Liver (tissue), 9 donors: ENCODE measurements around the gene BABAM1. TPM values are rescaled to one million over a fixed set of nuclear protein-coding genes. Genes with fewer than 3 reads are reported as not detected.

Experiments used
- DNase-seq: peaks from one replicate; pipeline ENCODE4 v3.0.0-alpha.2; 2017; ENCODE audit warnings: low spot score
- H3K27ac ChIP-seq, 2 donors: one replicate each; pipeline ENCODE4 v1.7.0; 2013; ENCODE audit warnings: inconsistent platforms in 2 of 2, low read length in 2 of 2, control low read depth in 1 of 2, low read depth in 1 of 2, mild to moderate bottlenecking in 1 of 2
- H3K27me3 ChIP-seq, 4 donors: one replicate each; pipeline versions ENCODE4 v1.6.1 to v1.7.0; 2013; ENCODE audit warnings: low read length in 3 of 4, inconsistent platforms in 1 of 4, mild to moderate bottlenecking in 1 of 4, moderate library complexity in 1 of 4; ENCODE audit not compliant: control insufficient read depth in 4 of 4, insufficient read depth in 4 of 4
- H3K36me3 ChIP-seq, 4 donors: one replicate each; pipeline versions ENCODE4 v1.6.1 to v1.7.0; 2013; ENCODE audit warnings: low read length in 3 of 4, mild to moderate bottlenecking in 3 of 4, low read depth in 1 of 4, moderate library complexity in 1 of 4; ENCODE audit not compliant: control insufficient read depth in 4 of 4, insufficient read depth in 3 of 4
- H3K4me1 ChIP-seq, 4 donors: one replicate each; pipeline versions ENCODE4 v1.6.1 to v1.7.0; 2013; ENCODE audit warnings: low read length in 3 of 4, mild to moderate bottlenecking in 3 of 4, moderate library complexity in 1 of 4; ENCODE audit not compliant: control insufficient read depth in 4 of 4, insufficient read depth in 4 of 4
- H3K4me3 ChIP-seq, 3 donors: one replicate each; pipeline versions ENCODE4 v1.6.1 to v1.7.0; 2013; ENCODE audit warnings: low read length in 3 of 3, control low read depth in 1 of 3, low read depth in 1 of 3, mild to moderate bottlenecking in 1 of 3
- H3K9ac ChIP-seq, 2 donors: one replicate each; pipeline ENCODE4 v1.7.0; 2013; ENCODE audit warnings: low read length in 2 of 2, mild to moderate bottlenecking in 2 of 2, moderate library complexity in 2 of 2, control low read depth in 1 of 2, low read depth in 1 of 2
- H3K9me3 ChIP-seq, 4 donors: one replicate each; pipeline versions ENCODE4 v1.6.1 to v1.7.0; 2013; ENCODE audit warnings: low read length in 3 of 4; ENCODE audit not compliant: control insufficient read depth in 4 of 4
- ATF3 ChIP-seq: IDR thresholded peaks from 2 replicates; pipeline ENCODE4 v1.6.1; 2016; ENCODE audit warnings: antibody characterized with exemption
- CTCF ChIP-seq: fragments of 150-350 bp; IDR thresholded peaks from 2 replicates; pipeline ENCODE4 v1.5.1; 2017; ENCODE audit warnings: improper control_type of control experiment, low read depth, low read length; ENCODE audit not compliant: missing input control
- EGR1 ChIP-seq, 2 donors: IDR thresholded peaks; 2 replicates each; pipeline ENCODE4 v1.6.1; 2016 to 2018; ENCODE audit warnings: antibody characterized with exemption in 2 of 2, low read depth in 2 of 2
- FOXA2 ChIP-seq: IDR thresholded peaks from 2 replicates; pipeline ENCODE4 v1.6.1; 2016; ENCODE audit warnings: antibody characterized with exemption
- GABPA ChIP-seq, 2 donors: IDR thresholded peaks in 1 of 2; conservative IDR thresholded peaks in 1 of 2; 2 replicates each; pipeline ENCODE4 v1.6.1; 2016; ENCODE audit warnings: antibody characterized with exemption in 2 of 2, mild to moderate bottlenecking in 1 of 2, moderate library complexity in 1 of 2
- HNF4A ChIP-seq, 2 donors: conservative IDR thresholded peaks; 2 replicates each; pipeline ENCODE4 v1.6.1; 2016; ENCODE audit warnings: antibody characterized with exemption in 2 of 2, mild to moderate bottlenecking in 2 of 2
- HNF4G ChIP-seq: IDR thresholded peaks from 2 replicates; pipeline ENCODE4 v1.6.1; 2016; ENCODE audit warnings: antibody characterized with exemption
- JUND ChIP-seq, 2 donors: IDR thresholded peaks; 2 replicates each; pipeline ENCODE4 v1.6.1; 2016; ENCODE audit warnings: antibody characterized with exemption in 2 of 2
- RAD21 ChIP-seq, 2 donors: IDR thresholded peaks; 2 replicates each; pipeline ENCODE4 v1.6.1; 2016; ENCODE audit warnings: antibody characterized with exemption in 2 of 2, mild to moderate bottlenecking in 2 of 2
- RXRA ChIP-seq, 2 donors: IDR thresholded peaks; 2 replicates each; pipeline ENCODE4 v1.6.1; 2017 to 2018; ENCODE audit warnings: antibody characterized with exemption in 2 of 2, mild to moderate bottlenecking in 1 of 2
- SP1 ChIP-seq: IDR thresholded peaks from 2 replicates; pipeline ENCODE4 v1.6.1; 2018; ENCODE audit warnings: antibody characterized with exemption, mild to moderate bottlenecking
- TAF1 ChIP-seq: conservative IDR thresholded peaks from 2 replicates; pipeline ENCODE4 v1.6.1; 2016; ENCODE audit warnings: antibody characterized with exemption, mild to moderate bottlenecking
- YY1 ChIP-seq: IDR thresholded peaks from 2 replicates; pipeline ENCODE4 v1.6.1; 2016; ENCODE audit warnings: antibody characterized with exemption, mild to moderate bottlenecking
- ZBTB33 ChIP-seq: IDR thresholded peaks from 2 replicates; pipeline ENCODE4 v1.6.1; 2016; ENCODE audit warnings: antibody characterized with exemption
- WGBS: extraction: QIAGEN DNeasy Blood & Tissue Kit; methylation state at CpG from one replicate; pipeline ENCODE4 v1.1.7; 2013; 5-methylcytosine and 5-hydroxymethylcytosine counted together
- polyA plus RNA-seq, 2 donors: library from polyadenylated mRNA; stranded (reverse) in 1 of 2; unstranded in 1 of 2; fragments of 200-250 nt in 1 of 2; fragments of >200 nt in 1 of 2; fragmentation: Nextera tagmentation in 1 of 2; extraction: Ambion mirVana in 1 of 2; gene quantifications; one replicate each; pipeline versions ENCODE4 v1.2.1 to v1.2.3, GENCODE V29; 2013 to 2015
- total RNA-seq, 2 donors: library from RNA; depleted of rRNA; stranded (reverse); fragments of >200 nt; gene quantifications; one replicate each; pipeline ENCODE4 v1.2.3, GENCODE V29; 2014
- donor health status: healthy.
- donor health status: healthy.
- donor health status: healthy.
- donor health status: healthy.
- donor health status: healthy.

Gene BABAM1
- total and polyA plus RNA-seq, 4 donors = 29.3 to 47.0 (median 33.5) TPM

- TF ChIP-seq YY1 = no peak
- TF ChIP-seq RAD21 (IDR thresholded peaks at IDR 0.05) = no peak
These were observed 17.2 kb upstream of the BABAM1 start (continued) for GRCh38 chr19:17249887-17250548.

- H3K4me1 ChIP-seq = peaks cover 0 to 8% (median 3%) of the 10 kb centered on the region in 4 donors
- no peak overlapping the region for H3K27ac ChIP-seq
- H3K36me3 ChIP-seq = no peaks in the 10 kb centered on the region
- H3K27me3 ChIP-seq = no peaks in the 10 kb centered on the region
- no peak overlapping the region for H3K4me3 ChIP-seq
- no peak overlapping the region for H3K9ac ChIP-seq
- no peaks in the 10 kb centered on the region for H3K9me3 ChIP-seq
- TF ChIP-seq HNF4G (no peak), SP1 (no peak), GABPA (IDR thresholded peaks at IDR 0.05 in 1 of 2, conservative IDR thresholded peaks at IDR 0.05 in 1 of 2) (no peak), FOXA2 (no peak), TAF1 (no peak), JUND (IDR thresholded peaks at IDR 0.05) (no peak), RAD21 (IDR thresholded peaks at IDR 0.05) (no peak), YY1 (no peak), RXRA (IDR thresholded peaks at IDR 0.05) (no peak), CTCF (no peak), EGR1 (IDR thresholded peaks at IDR 0.05; ENCODE audit: low read depth in 2 of 2) (no peak), ZBTB33 (no peak), ATF3 (no peak)
- 83% methylated on average over 10 of the region's 10 CpGs for WGBS
- DNase-seq = no peak
These were observed 12.6 kb upstream of the BABAM1 start for GRCh38 chr19:17254636-17255035.

GRCh38 chr19:17255150-17255621, 12.1 kb upstream of the BABAM1 start:
- no peak overlapping the region for H3K4me3 ChIP-seq
- no peak overlapping the region for H3K27ac ChIP-seq
- H3K4me1 ChIP-seq = peaks cover 0 to 8% (median 3%) of the 10 kb centered on the region in 4 donors
- TF ChIP-seq HNF4A (conservative IDR thresholded peaks at IDR 0.05) = peak; percentile 8 to 14
- TF ChIP-seq JUND (IDR thresholded peaks at IDR 0.05) = no peak
- H3K9ac ChIP-seq = no peak overlapping the region
- 39% methylated on average over 18 of the region's 18 CpGs for WGBS
- H3K9me3 ChIP-seq = no peaks in the 10 kb centered on the region
- H3K36me3 ChIP-seq = no peaks in the 10 kb centered on the region
- DNase-seq = no peak
- no peaks in the 10 kb centered on the region for H3K27me3 ChIP-seq
